HEK293T (cell line): ENCODE results near the gene HYAL3.

Experiments used
- CTBP1 ChIP-seq: fragments of 450-650 bp; IDR thresholded peaks from 2 replicates; pipeline ENCODE4 v1.6.1; 2016; ENCODE audit warnings: borderline replicate concordance
- ELF4 ChIP-seq: fragments of 450-650 bp; IDR thresholded peaks from 2 replicates; pipeline ENCODE4 v1.6.1; 2017; ENCODE audit warnings: antibody characterized with exemption
- FOXA1 ChIP-seq: fragments of 450-650 bp; IDR thresholded peaks from 2 replicates; pipeline ENCODE4 v1.6.1; 2016; ENCODE audit warnings: mild to moderate bottlenecking
- FOXK2 ChIP-seq: fragments of 450-650 bp; IDR thresholded peaks from 2 replicates; pipeline ENCODE4 v1.6.1; 2016; ENCODE audit warnings: mild to moderate bottlenecking
- L3MBTL2 ChIP-seq: fragments of 450-650 bp; conservative IDR thresholded peaks from 2 replicates; pipeline ENCODE4 v1.6.1; 2016; ENCODE audit warnings: mild to moderate bottlenecking
- NFRKB ChIP-seq: fragments of 450-650 bp; IDR thresholded peaks from 2 replicates; pipeline ENCODE4 v1.6.1; 2016; ENCODE audit warnings: mild to moderate bottlenecking, moderate library complexity
- TF ChIP-seq, protein P1 (sequence below): fragments of 450-650 bp; IDR thresholded peaks from 2 replicates; pipeline ENCODE4 v1.6.1; 2016

DNA sequence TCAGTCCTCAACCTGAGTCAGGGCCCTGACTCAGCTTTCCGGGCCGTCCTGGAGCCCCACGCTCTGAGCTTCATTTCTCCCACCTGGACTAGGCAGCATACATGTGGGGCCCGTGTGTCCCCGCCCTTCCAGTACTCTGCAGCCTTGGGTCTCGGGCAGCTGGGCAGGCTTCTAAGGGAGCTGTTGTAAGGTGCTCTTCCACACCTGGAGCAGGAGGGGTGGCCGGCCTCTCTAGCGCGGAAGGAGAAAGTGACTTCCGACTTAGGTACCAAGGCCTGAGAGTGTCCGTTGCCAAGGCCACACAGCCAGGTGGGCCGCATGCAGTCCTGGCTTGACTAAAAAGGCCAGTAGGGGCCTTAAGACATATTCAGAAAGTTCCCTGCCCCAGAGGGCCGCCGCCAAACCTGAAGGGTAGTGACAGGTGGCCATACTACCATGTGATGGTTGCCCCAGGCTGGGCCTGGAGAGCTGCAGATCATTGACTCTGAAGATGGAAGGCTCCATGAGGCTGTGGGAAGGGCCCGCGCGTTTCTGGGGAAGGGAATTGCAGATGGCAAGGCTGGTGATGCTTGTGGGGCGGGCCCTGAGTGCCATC lies 39.7 kb downstream of the HYAL3 start:
- no peak for TF ChIP-seq FOXA1
- TF ChIP-seq L3MBTL2 = no peak
- TF ChIP-seq, protein P1, sequence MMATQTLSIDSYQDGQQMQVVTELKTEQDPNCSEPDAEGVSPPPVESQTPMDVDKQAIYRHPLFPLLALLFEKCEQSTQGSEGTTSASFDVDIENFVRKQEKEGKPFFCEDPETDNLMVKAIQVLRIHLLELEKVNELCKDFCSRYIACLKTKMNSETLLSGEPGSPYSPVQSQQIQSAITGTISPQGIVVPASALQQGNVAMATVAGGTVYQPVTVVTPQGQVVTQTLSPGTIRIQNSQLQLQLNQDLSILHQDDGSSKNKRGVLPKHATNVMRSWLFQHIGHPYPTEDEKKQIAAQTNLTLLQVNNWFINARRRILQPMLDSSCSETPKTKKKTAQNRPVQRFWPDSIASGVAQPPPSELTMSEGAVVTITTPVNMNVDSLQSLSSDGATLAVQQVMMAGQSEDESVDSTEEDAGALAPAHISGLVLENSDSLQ = no peak
- no peak for TF ChIP-seq CTBP1
- TF ChIP-seq ELF4 = no peak
- TF ChIP-seq NFRKB = no peak
- no peak for TF ChIP-seq FOXK2
